Thymus (tissue), 11 donors: ENCODE results near the gene ECEL1. TPM values are rescaled to one million over a fixed set of nuclear protein-coding genes. Genes with fewer than 3 reads are reported as not detected.
"Not testable (repeated sequence)": the region's sequence is repeated elsewhere in the genome, so short reads cannot be mapped to it uniquely, and the experiment has no call there.

Experiments used
- DNase-seq, 9 donors: peaks; one replicate each; pipeline ENCODE4 v3.0.0-alpha.2; 2013; ENCODE audit warnings: low spot score in 9 of 9, low read depth in 6 of 9, missing footprints in 1 of 9
- H3K27ac ChIP-seq, 2 donors: one replicate each; pipeline ENCODE4 v1.5.1; 2013; ENCODE audit warnings: control low read depth in 1 of 2, low read depth in 1 of 2, low read length in 1 of 2, mild to moderate bottlenecking in 1 of 2, moderate library complexity in 1 of 2
- H3K27me3 ChIP-seq, 2 donors: one replicate each; pipeline ENCODE4 v1.5.1; 2013; ENCODE audit warnings: low read length in 1 of 2; ENCODE audit not compliant: control insufficient read depth in 2 of 2, insufficient read depth in 1 of 2
- H3K36me3 ChIP-seq, 2 donors: one replicate each; pipeline ENCODE4 v1.5.1; 2013; ENCODE audit warnings: low read length in 1 of 2, mild to moderate bottlenecking in 1 of 2, moderate library complexity in 1 of 2; ENCODE audit not compliant: control insufficient read depth in 2 of 2, insufficient read depth in 2 of 2
- H3K4me1 ChIP-seq, 2 donors: one replicate each; pipeline ENCODE4 v1.5.1; 2013; ENCODE audit warnings: low read length in 2 of 2; ENCODE audit not compliant: control insufficient read depth in 2 of 2, insufficient read depth in 2 of 2
- H3K4me3 ChIP-seq, 2 donors: one replicate each; pipeline ENCODE4 v1.5.1; 2013; ENCODE audit warnings: low read length in 2 of 2, control low read depth in 1 of 2, mild to moderate bottlenecking in 1 of 2
- H3K9me3 ChIP-seq, 2 donors: one replicate each; pipeline ENCODE4 v1.5.1; 2013; ENCODE audit warnings: low read length in 1 of 2, mild to moderate bottlenecking in 1 of 2; ENCODE audit not compliant: control insufficient read depth in 2 of 2, insufficient read depth in 1 of 2
- WGBS: extraction: QIAGEN DNeasy Blood & Tissue Kit; methylation state at CpG from one replicate; pipeline ENCODE4 v1.1.7; 2013; 5-methylcytosine and 5-hydroxymethylcytosine counted together
- polyA plus RNA-seq: library from polyadenylated mRNA; stranded (reverse); fragments of 200-250 nt; gene quantifications from one replicate; pipeline ENCODE4 v1.2.3, GENCODE V29; 2013
- total RNA-seq: library from RNA; stranded (reverse); fragments of 120-200 nt; gene quantifications from one replicate; pipeline ENCODE4 v1.2.4, GENCODE V29; 2013
- donor health status: healthy.

ECEL1 gene
- total and polyA plus RNA-seq, 2 donors, result 0.28 to 1.7 TPM

- no peak for DNase-seq
- Histone ChIP-seq H3K4me1 (no peaks in the 10 kb centered on the region), H3K27me3 (peaks cover 0 to 42% of the 10 kb centered on the region in 2 donors), H3K4me3 (no peak overlapping the region), H3K36me3 (no peaks in the 10 kb centered on the region), H3K27ac (no peak overlapping the region), H3K9me3 (no peaks in the 10 kb centered on the region)
- 71% methylated on average over 56 of the region's 56 CpGs for WGBS
These were observed 28.8 kb downstream of the ECEL1 start for GRCh38 chr2:232458661-232459418.

- Histone ChIP-seq H3K27me3 (peaks cover 0 to 42% of the 10 kb centered on the region in 2 donors), H3K4me3 (no peak overlapping the region), H3K36me3 (no peaks in the 10 kb centered on the region), H3K27ac (no peak overlapping the region), H3K4me1 (no peaks in the 10 kb centered on the region), H3K9me3 (no peaks in the 10 kb centered on the region)
- no peak for DNase-seq
- 88% methylated on average over 25 of the region's 25 CpGs for WGBS
These were observed 29.5 kb downstream of the ECEL1 start for GRCh38 chr2:232458051-232458660.

GRCh38 chr2:232457121-232458011 is 30.3 kb downstream of the ECEL1 start:
- H3K4me1 ChIP-seq, result no peaks in the 10 kb centered on the region
- H3K27ac ChIP-seq, result no peak overlapping the region
- no peaks in the 10 kb centered on the region for H3K36me3 ChIP-seq
- DNase-seq, result no peak
- H3K27me3 ChIP-seq, result peaks cover 0 to 42% of the 10 kb centered on the region in 2 donors
- WGBS, result 93% methylated on average over 21 of the region's 21 CpGs
- H3K4me3 ChIP-seq, result no peak overlapping the region
- no peaks in the 10 kb centered on the region for H3K9me3 ChIP-seq

GRCh38 chr2:232456296-232457120 is 31.1 kb downstream of the ECEL1 start:
- no peak overlapping the region for H3K4me3 ChIP-seq
- H3K27me3 ChIP-seq, result peaks cover 0 to 41% of the 10 kb centered on the region in 2 donors
- H3K27ac ChIP-seq, result no peak overlapping the region
- 96% methylated on average over 27 of the region's 27 CpGs for WGBS
- H3K36me3 ChIP-seq, result no peaks in the 10 kb centered on the region
- DNase-seq, result no peak
- H3K4me1 ChIP-seq, result no peaks in the 10 kb centered on the region
- H3K9me3 ChIP-seq, result no peaks in the 10 kb centered on the region

- Histone ChIP-seq H3K27me3 (peaks cover 0 to 40% of the 10 kb centered on the region in 2 donors), H3K4me1 (no peaks in the 10 kb centered on the region), H3K9me3 (no peaks in the 10 kb centered on the region), H3K36me3 (no peaks in the 10 kb centered on the region), H3K4me3 (no peak within 1 kb of the TSS), H3K27ac (no peak within 1 kb of the TSS)
- DNase-seq, result no peak
- 94% methylated on average over 14 of the region's 14 CpGs for WGBS
These were observed 32.0 kb downstream of the ECEL1 start, which contains the start of gene ALPI for GRCh38 chr2:232455426-232456255. Gene ALPI, plus strand, starts transcription at chr2:232456153. Its CDS starts 47 bp downstream, at chr2:232456200.

GRCh38 chr2:232454630-232455029 is 33.0 kb downstream of the ECEL1 start:
- no peak for DNase-seq
- Histone ChIP-seq H3K4me1 (no peaks in the 10 kb centered on the region), H3K4me3 (no peak overlapping the region), H3K36me3 (no peaks in the 10 kb centered on the region), H3K9me3 (no peaks in the 10 kb centered on the region), H3K27ac (no peak overlapping the region), H3K27me3 (peaks cover 3 to 34% of the 10 kb centered on the region in 2 donors)
- 90% methylated on average over 9 of the region's 9 CpGs for WGBS

- not testable (repeated sequence) for H3K27me3 ChIP-seq, H3K27ac ChIP-seq, H3K4me3 ChIP-seq, H3K36me3 ChIP-seq, H3K4me1 ChIP-seq, DNase-seq, H3K9me3 ChIP-seq
- 91% methylated on average over 3 of the region's 3 CpGs for WGBS
These were observed 36.0 kb downstream of the ECEL1 start for GRCh38 chr2:232451645-232452044.

GRCh38 chr2:232449964-232450363 is 37.7 kb downstream of the ECEL1 start:
- no peak for DNase-seq

More at GRCh38 chr2:232449964-232450363, 37.7 kb downstream of the ECEL1 start:
- Histone ChIP-seq H3K36me3 (no peaks in the 10 kb centered on the region), H3K4me3 (no peak overlapping the region), H3K27me3 (peaks cover 3 to 5% of the 10 kb centered on the region in 2 donors), H3K27ac (no peak overlapping the region), H3K4me1 (peaks cover 0 to 9% of the 10 kb centered on the region in 2 donors), H3K9me3 (no peaks in the 10 kb centered on the region)
- 57% methylated on average over 12 of the region's 12 CpGs for WGBS
